Caco-2 (cell line): Measurements from ENCODE around the gene HOXB3. TPM values are rescaled to one million over a fixed set of nuclear protein-coding genes. Genes with fewer than 3 reads are reported as not detected.

Source experiments
- BruUV-seq: library from RNA; stranded (reverse); fragments of 400-500 nt; replicated peaks from 2 replicates; lab custom pipeline; 2021; lab: Mats Ljungman, UMichigan
- CTCF ChIA-PET: fragments of 300-600 bp; sonication (Branson Sonifier 250); formaldehyde crosslinking; loops from one replicate; lab custom pipeline; 2022; ENCODE audit warnings: antibody characterized with exemption; lab: Charles Lee
- POLR2A ChIA-PET: fragments of 300-600 bp; sonication (Branson Sonifier 250); formaldehyde crosslinking; loops from one replicate; lab custom pipeline; 2022; ENCODE audit warnings: antibody characterized with exemption; lab: Charles Lee
- DNase-seq, 2 experiments: peaks; one replicate each; pipeline versions ENCODE4 v3.0.0 to v3.0.0-alpha.2; 2020 to 2022
- H3K27me3 ChIP-seq: replicated peaks from 2 replicates; pipeline ENCODE4 v1.6.0; 2011; ENCODE audit warnings: low read length; ENCODE audit not compliant: control insufficient read depth, insufficient read depth
- H3K36me3 ChIP-seq: 2 replicates; pipeline ENCODE4 v1.5.1; 2011; ENCODE audit warnings: low read length; ENCODE audit not compliant: control insufficient read depth, insufficient read depth
- H3K4me1 ChIP-seq: fragments of 250-450 bp; sonication (Bioruptor Pico); 2 replicates; pipeline ENCODE4 v1.5.1; 2020; ENCODE audit warnings: mild to moderate bottlenecking
- H3K4me3 ChIP-seq: 2 replicates; pipeline ENCODE4 v1.5.1; 2011; ENCODE audit warnings: low read depth, mild to moderate bottlenecking, control low read depth, low read length
- H3K9me3 ChIP-seq: fragments of 250-450 bp; sonication (Bioruptor Pico); 2 replicates; pipeline ENCODE4 v1.5.1; 2020; ENCODE audit warnings: mild to moderate bottlenecking, moderate library complexity
- H3K27ac Mint-ChIP-seq: one replicate; pipeline ENCODE4 v1.8.0; 2022; ENCODE audit warnings: mixed read lengths; ENCODE audit not compliant: unreplicated experiment
- H3K27me3 Mint-ChIP-seq: one replicate; pipeline ENCODE4 v1.8.0; 2022; ENCODE audit warnings: mixed read lengths; ENCODE audit not compliant: insufficient read depth, unreplicated experiment
- H3K36me3 Mint-ChIP-seq: one replicate; pipeline ENCODE4 v1.8.0; 2022; ENCODE audit warnings: mild to moderate bottlenecking, mixed read lengths; ENCODE audit not compliant: insufficient read depth, unreplicated experiment
- H3K4me1 Mint-ChIP-seq: one replicate; pipeline ENCODE4 v1.8.0; 2022; ENCODE audit warnings: low read depth, mixed read lengths; ENCODE audit not compliant: unreplicated experiment
- H3K4me3 Mint-ChIP-seq: one replicate; pipeline ENCODE4 v1.8.0; 2022; ENCODE audit warnings: mild to moderate bottlenecking, moderate library complexity, mixed read lengths; ENCODE audit not compliant: unreplicated experiment
- H3K9me3 Mint-ChIP-seq: one replicate; pipeline ENCODE4 v1.8.0; 2022; ENCODE audit warnings: mixed read lengths; ENCODE audit not compliant: unreplicated experiment
- intact Hi-C: fragments of 100-400 bp; cut with micrococcal nuclease; formaldehyde crosslinking; loops from one replicate; pipeline ENCODE4 v1.10.0; 2022; ENCODE audit not compliant: unreplicated experiment
- total RNA-seq: library from RNA; stranded (reverse); gene quantifications from 2 replicates; pipeline ENCODE4 v1.2.3, GENCODE V29; 2022
- TF ChIP-seq, protein P1 (sequence below), 2 experiments: fragments of 200-600 bp in 1 of 2; IDR thresholded peaks; 1 replicate in 1 of 2; 2 replicates in 1 of 2; pipeline versions ENCODE4 v1.5.1 to v1.8.0; 2011 to 2022; ENCODE audit warnings: antibody characterized with exemption in 1 of 2, control low read depth in 1 of 2, inconsistent platforms in 1 of 2, low read depth in 1 of 2, low read length in 1 of 2, mild to moderate bottlenecking in 1 of 2, moderate library complexity in 1 of 2; ENCODE audit not compliant: insufficient read depth in 1 of 2, severe bottlenecking in 1 of 2, unreplicated experiment in 1 of 2

The HOXB3 gene
- total RNA-seq, 1 experiment from 2014 or later: 7.2 TPM

DNA sequence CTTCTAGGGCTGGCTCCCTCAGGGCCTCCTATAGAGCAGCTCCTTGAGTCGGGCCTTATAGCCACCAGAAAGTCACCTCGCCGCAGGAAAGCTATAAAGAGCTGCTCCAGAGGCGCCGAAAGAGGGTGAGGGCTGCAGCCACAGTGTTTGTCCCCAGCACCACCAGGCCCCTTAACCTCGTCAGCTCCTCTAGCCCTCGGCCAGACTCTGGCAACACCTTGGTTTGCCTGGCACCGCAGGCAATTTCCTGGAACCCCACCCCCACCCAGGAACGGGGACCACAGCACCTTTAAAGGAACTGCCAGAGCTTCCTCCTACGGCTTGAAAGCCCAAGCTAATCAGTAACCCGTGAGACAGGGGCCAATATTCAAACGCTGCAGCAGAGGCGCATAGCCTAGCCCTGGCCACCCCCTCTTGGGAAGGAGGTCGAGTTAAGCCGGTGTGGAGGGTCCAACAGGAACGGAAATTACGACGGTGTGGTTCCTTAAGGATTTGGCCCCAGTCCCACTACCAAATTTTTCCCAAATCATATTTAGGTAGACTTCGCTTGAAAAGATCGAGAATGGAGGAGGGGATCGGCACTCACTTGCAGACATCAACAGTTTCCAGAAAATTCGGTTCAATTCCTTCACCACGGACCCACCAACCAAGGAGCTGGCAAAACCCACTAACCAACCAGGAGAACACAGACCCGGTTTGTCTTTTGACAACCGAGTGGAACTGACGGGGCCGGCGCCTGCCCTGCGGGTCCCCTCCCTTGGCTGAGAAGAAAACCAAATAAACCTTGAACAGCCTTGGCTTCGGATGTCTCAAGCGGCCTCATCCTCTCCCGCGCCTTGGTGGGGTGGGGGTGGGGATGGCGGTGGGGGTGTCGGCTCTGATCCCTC is 11.7 kb upstream of the HOXB3 start:
- CTCF ChIA-PET: interaction anchor here (0.5 to 2.0 kb wide), 26 partner anchors 8 to 660 kb away, joined by 3 to 28 read pairs (median 4); partner anchors contain the start of genes ATP5MC1, HOXB5, HOXB8 and HOXB9
- Mint-ChIP-seq H3K4me3 (peak overlapping the region; percentile 74), H3K4me1 (peaks cover 41% of the 10 kb centered on the region), H3K36me3 (no peaks in the 10 kb centered on the region), H3K27me3 (peaks cover 28% of the 10 kb centered on the region), H3K9me3 (no peaks in the 10 kb centered on the region), H3K27ac (no peak overlapping the region)
- peak; percentile 60 to 77 for DNase-seq
- no TSS peak for BruUV-seq
- H3K4me3 ChIP-seq: peak overlapping the region; percentile 34
- H3K9me3 ChIP-seq: no peaks in the 10 kb centered on the region
- intact Hi-C loops: no loop called here
- TF ChIP-seq, protein P1, sequence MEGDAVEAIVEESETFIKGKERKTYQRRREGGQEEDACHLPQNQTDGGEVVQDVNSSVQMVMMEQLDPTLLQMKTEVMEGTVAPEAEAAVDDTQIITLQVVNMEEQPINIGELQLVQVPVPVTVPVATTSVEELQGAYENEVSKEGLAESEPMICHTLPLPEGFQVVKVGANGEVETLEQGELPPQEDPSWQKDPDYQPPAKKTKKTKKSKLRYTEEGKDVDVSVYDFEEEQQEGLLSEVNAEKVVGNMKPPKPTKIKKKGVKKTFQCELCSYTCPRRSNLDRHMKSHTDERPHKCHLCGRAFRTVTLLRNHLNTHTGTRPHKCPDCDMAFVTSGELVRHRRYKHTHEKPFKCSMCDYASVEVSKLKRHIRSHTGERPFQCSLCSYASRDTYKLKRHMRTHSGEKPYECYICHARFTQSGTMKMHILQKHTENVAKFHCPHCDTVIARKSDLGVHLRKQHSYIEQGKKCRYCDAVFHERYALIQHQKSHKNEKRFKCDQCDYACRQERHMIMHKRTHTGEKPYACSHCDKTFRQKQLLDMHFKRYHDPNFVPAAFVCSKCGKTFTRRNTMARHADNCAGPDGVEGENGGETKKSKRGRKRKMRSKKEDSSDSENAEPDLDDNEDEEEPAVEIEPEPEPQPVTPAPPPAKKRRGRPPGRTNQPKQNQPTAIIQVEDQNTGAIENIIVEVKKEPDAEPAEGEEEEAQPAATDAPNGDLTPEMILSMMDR (IDR thresholded peaks at IDR 0.05; ENCODE audit: insufficient read depth in 1 of 2, low read depth in 1 of 2, low read length in 1 of 2, severe bottlenecking in 1 of 2, unreplicated experiment in 1 of 2): no peak
- H3K36me3 ChIP-seq: no peaks in the 10 kb centered on the region
- H3K27me3 ChIP-seq: peaks cover 4% of the 10 kb centered on the region
- POLR2A ChIA-PET: interaction anchor here (0.6 kb wide), 1 partner anchor 8 kb away, joined by 3 read pairs; no protein-coding TSS in a partner anchor
- H3K4me1 ChIP-seq: peaks cover 45% of the 10 kb centered on the region

DNA sequence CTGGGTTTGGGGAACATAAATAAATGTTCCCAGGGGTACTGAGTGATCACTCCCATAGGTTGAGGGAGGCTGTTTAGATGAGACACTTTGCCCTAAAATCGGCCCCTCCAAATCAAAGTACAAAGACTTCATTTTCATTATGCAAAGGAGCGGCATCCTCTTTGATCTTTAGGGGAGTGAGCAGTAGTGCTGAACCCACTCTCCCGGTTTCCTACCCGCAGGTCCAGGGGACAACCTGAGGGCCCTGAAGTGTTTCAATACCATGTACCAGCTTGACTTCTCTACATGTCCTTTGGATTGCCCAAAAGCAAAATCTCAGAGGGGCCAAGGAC is 11.1 kb upstream of the HOXB3 start:
- Mint-ChIP-seq H3K27ac (no peak overlapping the region), H3K9me3 (no peaks in the 10 kb centered on the region)
- POLR2A ChIA-PET: interaction anchor here (0.6 kb wide), 1 partner anchor 9 kb away, joined by 3 read pairs; no protein-coding TSS in a partner anchor

More for the DNA sequence above, 11.1 kb upstream of the HOXB3 start:
- CTCF ChIA-PET: interaction anchor here (0.5 to 2.0 kb wide), 21 partner anchors 8 to 659 kb away, joined by 3 to 28 read pairs (median 3); partner anchors contain the start of genes ATP5MC1, HOXB5, HOXB8 and HOXB9
- H3K27me3 Mint-ChIP-seq: peaks cover 28% of the 10 kb centered on the region
- Histone ChIP-seq H3K4me3 (no peak overlapping the region), H3K36me3 (no peaks in the 10 kb centered on the region), H3K9me3 (no peaks in the 10 kb centered on the region), H3K4me1 (peaks cover 45% of the 10 kb centered on the region), H3K27me3 (peaks cover 4% of the 10 kb centered on the region)
- peaks cover 41% of the 10 kb centered on the region for H3K4me1 Mint-ChIP-seq
- H3K4me3 Mint-ChIP-seq: no peak overlapping the region
- intact Hi-C loops: no loop called here
- BruUV-seq: no TSS peak
- TF ChIP-seq, protein P1 (IDR thresholded peaks at IDR 0.05; ENCODE audit: insufficient read depth in 1 of 2, low read depth in 1 of 2, low read length in 1 of 2, severe bottlenecking in 1 of 2, unreplicated experiment in 1 of 2): no peak
- no peak for DNase-seq
- H3K36me3 Mint-ChIP-seq: no peaks in the 10 kb centered on the region
